Measurements from ENCODE around the gene PIKFYVE. TPM values are rescaled to one million over a fixed set of nuclear protein-coding genes. Genes with fewer than 3 reads are reported as not detected.
A peak's percentile ranks its signal among the peaks of the same experiment; 100 is the strongest.

Gene PIKFYVE
- total and polyA plus RNA-seq, 2 of the 8 experiments (the other 6 are each of a cell fraction or from before 2014, with no cell fraction given) = 8.8 to 33.5 TPM

GRCh38 chr2:208406474-208407451 lies 140.7 kb downstream of the PIKFYVE start, which contains the start of gene PTH2R (continued):
- peak; percentile 76; the same call in 1 of the 2 replicates for TF ChIP-seq SUZ12 (IDR thresholded peaks at IDR 0.05; ENCODE audit: low read length)
- no peak for TF ChIP-seq POU5F1 (IDR thresholded peaks at IDR 0.05; ENCODE audit: low read depth, low read length)
- peak; percentile 71 for TF ChIP-seq RNF2 (IDR thresholded peaks at IDR 0.05; ENCODE audit: borderline replicate concordance, low read depth, low read length, missing control alignments, poor library complexity, severe bottlenecking)
- TF ChIP-seq USF2 (IDR thresholded peaks at IDR 0.05; ENCODE audit: low read length) = no peak
- TF ChIP-seq JUND (IDR thresholded peaks at IDR 0.05; ENCODE audit: low read length) = no peak
- TF ChIP-seq RAD21 (IDR thresholded peaks at IDR 0.05 in 1 of 2, conservative IDR thresholded peaks at IDR 0.05 in 1 of 2; ENCODE audit: low read depth in 2 of 2, low read length in 2 of 2) = no peak
- TF ChIP-seq EP300 (IDR thresholded peaks at IDR 0.05; ENCODE audit: borderline replicate concordance in 1 of 2, low read depth in 2 of 2, low read length in 2 of 2) = no peak
- no peak for TF ChIP-seq RFX5 (IDR thresholded peaks at IDR 0.05; ENCODE audit: borderline replicate concordance, low read depth, low read length)
- no peak for TF ChIP-seq CEBPB (IDR thresholded peaks at IDR 0.05; ENCODE audit: low read depth, low read length)
- TF ChIP-seq SP1 (IDR thresholded peaks at IDR 0.05; ENCODE audit: low read depth, low read length) = no peak
- no peak for TF ChIP-seq MAFK (IDR thresholded peaks at IDR 0.05; ENCODE audit: low read depth, low read length)
- no peak for TF ChIP-seq CHD1 (IDR thresholded peaks at IDR 0.05; ENCODE audit: low read depth, low read length)
- TF ChIP-seq ASH2L (IDR thresholded peaks at IDR 0.05; ENCODE audit: low read length) = peak; percentile 42
- TF ChIP-seq JUN (IDR thresholded peaks at IDR 0.05; ENCODE audit: low read depth, low read length) = no peak
- TF ChIP-seq HDAC6 (IDR thresholded peaks at IDR 0.05; ENCODE audit: low read depth, low read length) = no peak
- peak; percentile 67 for TF ChIP-seq EZH2 (IDR thresholded peaks at IDR 0.05; ENCODE audit: low read depth, low read length, severe bottlenecking)
- TF ChIP-seq KDM1A (IDR thresholded peaks at IDR 0.05; ENCODE audit: borderline replicate concordance, low read length) = no peak
- no peak for TF ChIP-seq CTBP2 (IDR thresholded peaks at IDR 0.05; ENCODE audit: borderline replicate concordance, insufficient read depth, insufficient read length, low read length)
- no peak for TF ChIP-seq BRCA1 (IDR thresholded peaks at IDR 0.05; ENCODE audit: low read depth, low read length)
- no peak for TF ChIP-seq EGR1 (IDR thresholded peaks at IDR 0.05; ENCODE audit: borderline replicate concordance, low read depth, low read length)
- TF ChIP-seq YY1 (IDR thresholded peaks at IDR 0.05; ENCODE audit: low read depth, low read length) = no peak
- no peak for TF ChIP-seq BCL11A (IDR thresholded peaks at IDR 0.05; ENCODE audit: low read depth in 2 of 2, low read length in 2 of 2)
